Measurements from ENCODE around the gene TUBA4A. TPM values are rescaled to one million over a fixed set of nuclear protein-coding genes. Genes with fewer than 3 reads are reported as not detected.

Gene TUBA4A
- total RNA-seq (ENCODE audit: unreplicated experiment) = 27.5 TPM
- long read RNA-seq, transcript TUBA4A-201 (4 exons, 2,162 nt) = major isoform, 22 of 26 reads
- long read RNA-seq, partial matches to known transcripts = 1 of 26 reads
- long read RNA-seq, other reads (novel, unspliced or antisense) = 1 of 26 reads

DNA sequence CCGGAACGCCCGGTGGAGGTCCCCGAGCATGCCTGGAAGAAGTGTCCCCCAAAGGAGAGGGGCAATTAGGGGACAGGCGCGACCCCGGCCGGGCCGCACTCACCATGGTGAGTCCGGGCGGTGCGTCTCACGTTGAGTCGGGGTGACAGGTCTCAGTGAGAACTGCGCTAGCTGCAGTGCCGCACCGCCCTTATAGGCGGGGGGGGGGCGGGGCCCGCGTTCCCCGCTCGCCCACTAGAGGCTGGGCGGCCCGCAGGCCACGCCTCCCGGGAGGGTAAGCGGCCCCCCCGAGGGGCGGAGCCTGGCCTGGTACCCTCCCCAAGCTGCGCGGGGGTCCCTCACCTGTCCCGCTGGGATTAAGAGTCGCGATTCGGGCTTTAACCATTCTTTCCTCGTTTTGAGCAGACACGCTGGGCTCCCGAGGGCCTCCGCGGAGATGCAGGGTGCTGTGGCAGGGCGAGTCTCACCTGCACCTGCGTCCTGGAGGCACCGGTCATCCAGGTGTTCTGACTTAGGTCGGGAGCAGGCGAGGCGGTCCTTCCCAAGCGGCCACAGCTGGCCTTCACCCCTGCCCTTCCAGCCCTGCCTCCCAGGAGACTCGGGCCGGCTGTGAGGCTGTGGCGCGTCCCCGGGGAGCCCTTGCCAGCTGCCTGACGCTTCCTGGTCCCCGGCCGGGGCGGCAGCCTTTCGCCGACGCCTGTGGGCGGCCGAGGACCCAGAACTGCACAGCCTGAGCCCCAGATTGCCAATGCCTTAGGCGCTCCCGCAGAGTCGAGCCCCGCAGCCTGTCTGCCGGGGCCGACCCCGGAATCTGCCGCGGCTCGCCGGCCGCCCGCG is at the start of gene TUBA4A:
TUBA4A (minus strand) TSS at position 166 of the 837 bp plus-strand sequence; CDS start at position 106, 60 bp downstream.
- Mint-ChIP-seq H3K9me3 (ENCODE audit: unreplicated experiment) (peaks cover 7% of the 10 kb centered on the region), H3K27ac (ENCODE audit: unreplicated experiment) (no peak within 1 kb of the TSS), H3K4me1 (ENCODE audit: low read depth, unreplicated experiment) (peaks cover 22% of the 10 kb centered on the region), H3K36me3 (ENCODE audit: unreplicated experiment) (no peaks in the 10 kb centered on the region), H3K27me3 (ENCODE audit: unreplicated experiment) (peaks cover 10% of the 10 kb centered on the region), H3K4me3 (ENCODE audit: unreplicated experiment) (peak within 1 kb of the TSS; percentile 88)
- no peak for TF ChIP-seq CTCF (IDR thresholded peaks at IDR 0.05; ENCODE audit: partially characterized antibody, unreplicated experiment)
- peak; percentile 68 for DNase-seq

- Mint-ChIP-seq H3K9me3 (ENCODE audit: unreplicated experiment) (peaks cover 2% of the 10 kb centered on the region), H3K27ac (ENCODE audit: unreplicated experiment) (no peak overlapping the region), H3K4me3 (ENCODE audit: unreplicated experiment) (no peak overlapping the region), H3K27me3 (ENCODE audit: unreplicated experiment) (peaks cover 6% of the 10 kb centered on the region), H3K4me1 (ENCODE audit: low read depth, unreplicated experiment) (peaks cover 5% of the 10 kb centered on the region), H3K36me3 (ENCODE audit: unreplicated experiment) (peaks cover 14% of the 10 kb centered on the region)
- TF ChIP-seq CTCF (IDR thresholded peaks at IDR 0.05; ENCODE audit: partially characterized antibody, unreplicated experiment) = no peak
- DNase-seq = no peak
Measured at GRCh38 chr2:219302412-219302968, 48.8 kb upstream of the TUBA4A start.

DNA sequence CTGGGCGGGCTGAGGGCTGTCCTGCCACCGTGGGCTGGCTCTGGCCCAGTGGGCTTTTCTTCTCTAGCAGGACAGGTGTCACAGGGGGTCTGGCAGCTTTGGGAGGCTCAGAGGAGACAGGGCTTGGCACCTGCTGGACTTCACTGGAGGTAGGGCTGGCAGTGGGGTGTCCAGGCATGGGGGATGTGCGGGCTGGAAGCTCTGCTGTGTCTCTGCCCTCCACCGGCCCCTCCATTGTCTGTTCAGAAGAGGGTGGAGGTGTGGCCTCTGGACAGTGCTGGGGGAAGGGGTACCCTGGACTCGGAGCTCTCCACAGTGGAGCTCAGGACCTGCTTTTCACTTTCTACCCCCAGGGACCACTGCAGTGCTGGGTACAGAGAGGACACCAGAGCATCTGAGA is 46.3 kb upstream of the TUBA4A start:
- Mint-ChIP-seq H3K4me1 (ENCODE audit: low read depth, unreplicated experiment) (peaks cover 4% of the 10 kb centered on the region), H3K4me3 (ENCODE audit: unreplicated experiment) (no peak overlapping the region), H3K27ac (ENCODE audit: unreplicated experiment) (no peak overlapping the region), H3K9me3 (ENCODE audit: unreplicated experiment) (peaks cover 5% of the 10 kb centered on the region), H3K36me3 (ENCODE audit: unreplicated experiment) (peaks cover 21% of the 10 kb centered on the region), H3K27me3 (ENCODE audit: unreplicated experiment) (peaks cover 10% of the 10 kb centered on the region)
- no peak for TF ChIP-seq CTCF (IDR thresholded peaks at IDR 0.05; ENCODE audit: partially characterized antibody, unreplicated experiment)
- DNase-seq = no peak

DNA sequence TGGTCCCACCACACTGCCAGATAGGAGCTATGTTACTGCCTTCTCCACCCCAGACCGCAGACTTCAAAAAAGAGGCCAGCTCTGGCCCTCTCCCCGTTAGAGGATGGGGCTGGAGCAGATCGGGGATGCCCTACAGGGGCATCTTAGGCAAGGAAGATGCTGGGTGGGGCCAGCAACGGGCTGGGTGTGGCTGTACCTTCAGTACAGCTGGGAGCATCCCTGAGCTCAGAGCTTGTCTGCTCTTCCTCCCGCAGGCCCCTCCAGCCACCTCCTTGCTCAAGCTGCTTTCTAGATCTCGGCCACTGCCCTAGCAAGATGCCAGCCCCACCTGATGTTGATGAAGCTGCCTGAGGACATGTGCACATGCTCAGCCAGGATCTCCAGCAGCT is 45.6 kb upstream of the TUBA4A start:
- H3K9me3 Mint-ChIP-seq (ENCODE audit: unreplicated experiment) = peaks cover 5% of the 10 kb centered on the region
- peaks cover 21% of the 10 kb centered on the region for H3K36me3 Mint-ChIP-seq (ENCODE audit: unreplicated experiment)
- DNase-seq = no peak
- no peak overlapping the region for H3K4me3 Mint-ChIP-seq (ENCODE audit: unreplicated experiment)
- H3K27me3 Mint-ChIP-seq (ENCODE audit: unreplicated experiment) = peaks cover 10% of the 10 kb centered on the region
- no peak for TF ChIP-seq CTCF (IDR thresholded peaks at IDR 0.05; ENCODE audit: partially characterized antibody, unreplicated experiment)
- H3K4me1 Mint-ChIP-seq (ENCODE audit: low read depth, unreplicated experiment) = peaks cover 4% of the 10 kb centered on the region
- peak overlapping the region; percentile 33 for H3K27ac Mint-ChIP-seq (ENCODE audit: unreplicated experiment)
